Right lobe of liver (tissue), 4 donors: Measurements from ENCODE around the gene GJC1.

Experiments used
- POLR2A ChIP-seq: fragments of 450-650 bp; IDR thresholded peaks from one replicate; pipeline ENCODE4 v1.6.1; 2017; ENCODE audit warnings: antibody characterized with exemption, mild to moderate bottlenecking
- TF ChIP-seq, protein P1 (sequence below), 4 donors: fragments of 200-600 bp in 3 of 4; fragments of 450-650 bp in 1 of 4; IDR thresholded peaks; one replicate each; pipeline versions ENCODE4 v1.5.1 to v1.8.0; 2016 to 2022; ENCODE audit warnings: antibody characterized with exemption in 4 of 4, mild to moderate bottlenecking in 2 of 4
- donor health status: DM: no; HTN: no; CAD: no.
- donor health status: DM: no; HTN: no; CAD: no.
- donor health status: DM: no; HTN: yes; CAD: no.

DNA sequence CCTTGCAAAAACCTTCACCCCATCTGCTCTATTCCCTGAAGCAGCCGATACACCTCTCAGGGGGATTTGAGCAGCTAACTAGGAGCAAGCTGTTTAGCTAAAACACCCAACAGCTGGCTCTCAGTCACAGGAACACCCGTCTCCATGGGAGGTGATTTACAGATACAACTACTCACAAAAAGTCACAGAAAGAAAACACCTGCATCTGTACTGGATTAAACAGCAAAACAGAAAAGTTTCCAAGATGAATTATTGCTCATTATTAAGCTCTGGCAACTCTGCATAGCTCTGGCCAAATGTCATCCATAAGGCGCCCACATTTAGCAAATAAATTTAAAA is 22.3 kb downstream of the GJC1 start:
- TF ChIP-seq, protein P1, sequence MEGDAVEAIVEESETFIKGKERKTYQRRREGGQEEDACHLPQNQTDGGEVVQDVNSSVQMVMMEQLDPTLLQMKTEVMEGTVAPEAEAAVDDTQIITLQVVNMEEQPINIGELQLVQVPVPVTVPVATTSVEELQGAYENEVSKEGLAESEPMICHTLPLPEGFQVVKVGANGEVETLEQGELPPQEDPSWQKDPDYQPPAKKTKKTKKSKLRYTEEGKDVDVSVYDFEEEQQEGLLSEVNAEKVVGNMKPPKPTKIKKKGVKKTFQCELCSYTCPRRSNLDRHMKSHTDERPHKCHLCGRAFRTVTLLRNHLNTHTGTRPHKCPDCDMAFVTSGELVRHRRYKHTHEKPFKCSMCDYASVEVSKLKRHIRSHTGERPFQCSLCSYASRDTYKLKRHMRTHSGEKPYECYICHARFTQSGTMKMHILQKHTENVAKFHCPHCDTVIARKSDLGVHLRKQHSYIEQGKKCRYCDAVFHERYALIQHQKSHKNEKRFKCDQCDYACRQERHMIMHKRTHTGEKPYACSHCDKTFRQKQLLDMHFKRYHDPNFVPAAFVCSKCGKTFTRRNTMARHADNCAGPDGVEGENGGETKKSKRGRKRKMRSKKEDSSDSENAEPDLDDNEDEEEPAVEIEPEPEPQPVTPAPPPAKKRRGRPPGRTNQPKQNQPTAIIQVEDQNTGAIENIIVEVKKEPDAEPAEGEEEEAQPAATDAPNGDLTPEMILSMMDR (IDR thresholded peaks at IDR 0.05), result no peak
- TF ChIP-seq POLR2A, result no peak
